Hematopoietic multipotent progenitor cell treated with erythropoietin and hydrocortisone succinate and interleukin-3 and kit ligand, for 17 days (in vitro differentiated cells): Measurements from ENCODE around the gene LGMN.
A peak's percentile ranks its signal among the peaks of the same experiment; 100 is the strongest.
"Not testable (repeated sequence)": the region's sequence is repeated elsewhere in the genome, so short reads cannot be mapped to it uniquely, and the experiment has no call there.

Source experiments
- DNase-seq: peaks from one replicate; pipeline ENCODE4 v3.0.0-alpha.2; 2015; ENCODE audit warnings: low spot score

Gene LGMN

GRCh38 chr14:92748259-92749016 is at the start of gene LGMN:
Gene LGMN, minus strand, starts transcription at chr14:92748627. Its CDS starts 15,841 bp downstream, at chr14:92732786.
- no peak for DNase-seq

- no peak for DNase-seq
Observed at GRCh38 chr14:92794961-92795360, 46.5 kb upstream of the LGMN start.

- DNase-seq: no peak
Observed at GRCh38 chr14:92794547-92794941, 46.1 kb upstream of the LGMN start.

- DNase-seq: peak; percentile 99
Observed at GRCh38 chr14:92793709-92794546, 45.5 kb upstream of the LGMN start, which contains the start of gene GOLGA5. Gene GOLGA5, plus strand, starts transcription at chr14:92794305. Its CDS starts 3,133 bp downstream, at chr14:92797438.

- DNase-seq: no peak
Observed at GRCh38 chr14:92792885-92793284, 44.5 kb upstream of the LGMN start.

- DNase-seq: no peak
Observed at GRCh38 chr14:92789457-92790089, 41.1 kb upstream of the LGMN start.

- DNase-seq: no peak
Observed at GRCh38 chr14:92787554-92787953, 39.1 kb upstream of the LGMN start.

GRCh38 chr14:92786427-92786756 is 38.0 kb upstream of the LGMN start:
- DNase-seq: no peak

- DNase-seq: peak; percentile 42
Observed at GRCh38 chr14:92785667-92786426, 37.4 kb upstream of the LGMN start.

- peak; percentile 54 for DNase-seq
Observed at GRCh38 chr14:92783813-92784431, 35.5 kb upstream of the LGMN start.

- DNase-seq: no peak
Observed at GRCh38 chr14:92781350-92781749, 32.9 kb upstream of the LGMN start.

- DNase-seq: no peak
Observed at GRCh38 chr14:92780444-92781232, 32.2 kb upstream of the LGMN start.

GRCh38 chr14:92778868-92779565 is 30.6 kb upstream of the LGMN start:
- DNase-seq: not testable (repeated sequence)

- DNase-seq: peak; percentile 39
Observed at GRCh38 chr14:92775292-92775691, 26.9 kb upstream of the LGMN start.

GRCh38 chr14:92774572-92774971 is 26.1 kb upstream of the LGMN start:
- no peak for DNase-seq

- no peak for DNase-seq
Observed at GRCh38 chr14:92770484-92770883, 22.1 kb upstream of the LGMN start.

GRCh38 chr14:92768795-92769194 is 20.4 kb upstream of the LGMN start:
- DNase-seq: no peak

- DNase-seq: not testable (repeated sequence)
Observed at GRCh38 chr14:92768236-92768635, 19.8 kb upstream of the LGMN start.

GRCh38 chr14:92763666-92764631 is 15.5 kb upstream of the LGMN start:
- not testable (repeated sequence) for DNase-seq
